ENCODE results near the gene FADS2. TPM values are rescaled to one million over a fixed set of nuclear protein-coding genes. Genes with fewer than 3 reads are reported as not detected.

The FADS2 gene
- total RNA-seq, 1 experiment from 2014 or later: 423 TPM

GRCh38 chr11:61811831-61812230 lies 16.3 kb upstream of the FADS2 start:
- ChIA-PET POLR2A (interaction anchor here (0.6 kb wide), 1 partner anchor 68 kb away, joined by 3 read pairs; no protein-coding TSS in a partner anchor), CTCF (no interaction called here)
- Mint-ChIP-seq H3K4me1 (peaks cover 10% of the 10 kb centered on the region), H3K9me3 (peaks cover 4% of the 10 kb centered on the region; the same call in 1 of the 2 replicates), H3K27me3 (ENCODE audit: low read depth) (no peaks in the 10 kb centered on the region; the same call in 1 of the 2 replicates), H3K36me3 (peaks cover 75% of the 10 kb centered on the region), H3K4me3 (no peak overlapping the region), H3K27ac (no peak overlapping the region)
- TF ChIP-seq OVOL2 (CRISPR knock-in tag; IDR thresholded peaks at IDR 0.05; ENCODE audit: borderline replicate concordance) (no peak), ZNF263 (CRISPR knock-in tag; IDR thresholded peaks at IDR 0.05; ENCODE audit: low read depth) (no peak), HMGA2 (CRISPR knock-in tag; IDR thresholded peaks at IDR 0.05) (no peak), ZNF232 (CRISPR knock-in tag; IDR thresholded peaks at IDR 0.05) (no peak), RELA (CRISPR knock-in tag; IDR thresholded peaks at IDR 0.05; ENCODE audit: borderline replicate concordance) (no peak), ZSCAN18 (CRISPR knock-in tag; IDR thresholded peaks at IDR 0.05) (no peak), GRHL2 (CRISPR knock-in tag; IDR thresholded peaks at IDR 0.05; ENCODE audit: insufficient replicate concordance, severe bottlenecking) (no peak), CREB1 (CRISPR knock-in tag; IDR thresholded peaks at IDR 0.05) (no peak), NFE2L1 (CRISPR knock-in tag; IDR thresholded peaks at IDR 0.05) (no peak), CBFB (CRISPR knock-in tag; IDR thresholded peaks at IDR 0.05; ENCODE audit: low read depth) (no peak), AFF4 (CRISPR knock-in tag; IDR thresholded peaks at IDR 0.05; ENCODE audit: borderline replicate concordance) (no peak)
- DNase-seq (ENCODE audit: low spot score) (no peak), ATAC-seq (no peak)

- Mint-ChIP-seq H3K4me3 (no peak overlapping the region), H3K36me3 (peaks cover 65% of the 10 kb centered on the region)
- POLR2A ChIA-PET: interaction anchor here (0.6 kb wide), 1 partner anchor 69 kb away, joined by 3 read pairs; no protein-coding TSS in a partner anchor
- no peak for TF ChIP-seq GTF2I (CRISPR knock-in tag; conservative IDR thresholded peaks at IDR 0.05)
- TF ChIP-seq ATF2 (CRISPR knock-in tag; IDR thresholded peaks at IDR 0.05; ENCODE audit: borderline replicate concordance, low read depth): no peak
- TF ChIP-seq OVOL2 (CRISPR knock-in tag; IDR thresholded peaks at IDR 0.05; ENCODE audit: borderline replicate concordance): no peak
- no peak for TF ChIP-seq ZSCAN18 (CRISPR knock-in tag; IDR thresholded peaks at IDR 0.05)
- TF ChIP-seq FOXP4 (CRISPR knock-in tag; IDR thresholded peaks at IDR 0.05): no peak
- TF ChIP-seq CREB1 (CRISPR knock-in tag; IDR thresholded peaks at IDR 0.05): no peak
- TF ChIP-seq PRDM15 (CRISPR knock-in tag; IDR thresholded peaks at IDR 0.05): no peak
- TF ChIP-seq IRF2 (CRISPR knock-in tag; IDR thresholded peaks at IDR 0.05; ENCODE audit: borderline replicate concordance, low read depth): no peak
- TF ChIP-seq ZNF423 (CRISPR knock-in tag; IDR thresholded peaks at IDR 0.05): no peak
- TF ChIP-seq RORB (CRISPR knock-in tag; IDR thresholded peaks at IDR 0.05): no peak
- no peak for TF ChIP-seq MLX (CRISPR knock-in tag; IDR thresholded peaks at IDR 0.05)
These were observed 15.2 kb upstream of the FADS2 start for GRCh38 chr11:61812736-61813411.

More at GRCh38 chr11:61812736-61813411, 15.2 kb upstream of the FADS2 start:
- Mint-ChIP-seq H3K27me3 (ENCODE audit: low read depth) (no peaks in the 10 kb centered on the region; the same call in 1 of the 2 replicates), H3K9me3 (peaks cover 4% of the 10 kb centered on the region; the same call in 1 of the 2 replicates), H3K4me1 (peaks cover 16% of the 10 kb centered on the region), H3K27ac (no peak overlapping the region)
- DNase-seq (ENCODE audit: low spot score) (no peak), ATAC-seq (no peak)
- CTCF ChIA-PET: no interaction called here

Measured in WTC11 (cell line).